Aorta (tissue), 5 donors: ENCODE results near the gene CEACAM1. TPM values are rescaled to one million over a fixed set of nuclear protein-coding genes. Genes with fewer than 3 reads are reported as not detected.
"Not testable (repeated sequence)": the region's sequence is repeated elsewhere in the genome, so short reads cannot be mapped to it uniquely, and the experiment has no call there.

Experiments used
- ATAC-seq: fragments of 200-7000 bp; cut with Tn5 transposase; one replicate; pipeline ENCODE4 v1.9.1; 2022; ENCODE audit warnings: moderate library complexity; ENCODE audit not compliant: low FRiP score
- DNase-seq, 2 donors: peaks; one replicate each; pipeline ENCODE4 v3.0.0-alpha.2; 2020
- H3K27ac ChIP-seq, 2 donors: one replicate each; pipeline ENCODE4 v1.5.1; 2013; ENCODE audit warnings: low read length in 2 of 2, mild to moderate bottlenecking in 2 of 2, moderate library complexity in 2 of 2, control low read depth in 1 of 2, inconsistent platforms in 1 of 2, low read depth in 1 of 2
- H3K27me3 ChIP-seq, 2 donors: one replicate each; pipeline ENCODE4 v1.6.1; 2013; ENCODE audit warnings: control low read depth in 1 of 2, low read length in 1 of 2, mild to moderate bottlenecking in 1 of 2, moderate library complexity in 1 of 2; ENCODE audit not compliant: insufficient read depth in 2 of 2, control insufficient read depth in 1 of 2
- H3K36me3 ChIP-seq, 2 donors: one replicate each; pipeline ENCODE4 v1.6.1; 2013; ENCODE audit warnings: control low read depth in 1 of 2, low read length in 1 of 2, mild to moderate bottlenecking in 1 of 2; ENCODE audit not compliant: insufficient read depth in 2 of 2, control insufficient read depth in 1 of 2
- H3K4me1 ChIP-seq, 2 donors: one replicate each; pipeline ENCODE4 v1.6.1; 2013; ENCODE audit warnings: low read length in 2 of 2, control low read depth in 1 of 2, mild to moderate bottlenecking in 1 of 2, moderate library complexity in 1 of 2; ENCODE audit not compliant: insufficient read depth in 2 of 2, control insufficient read depth in 1 of 2
- H3K4me3 ChIP-seq, 2 donors: one replicate each; pipeline ENCODE4 v1.5.1; 2013; ENCODE audit warnings: low read length in 2 of 2, control low read depth in 1 of 2, mild to moderate bottlenecking in 1 of 2
- H3K9me3 ChIP-seq: one replicate; pipeline ENCODE4 v1.6.1; 2013; ENCODE audit warnings: mild to moderate bottlenecking, low read length; ENCODE audit not compliant: control insufficient read depth
- WGBS, 2 donors: extraction: QIAGEN DNeasy Blood & Tissue Kit; methylation state at CpG; one replicate each; pipeline ENCODE4 v1.1.7; 2013; 5-methylcytosine and 5-hydroxymethylcytosine counted together
- intact Hi-C, 2 donors: fragments of 100-400 bp; cut with DNase I; formaldehyde crosslinking; loops; one replicate each; pipeline versions ENCODE4 v1.14.2 to v1.15.0; 2022
- polyA plus RNA-seq, 2 donors: library from polyadenylated mRNA; stranded (reverse); fragments of 200-250 nt; gene quantifications; one replicate each; pipeline ENCODE4 v1.2.3, GENCODE V29; 2013
- total RNA-seq, 2 donors: library from RNA; stranded (reverse); fragmentation: NEBNext Ultra II Directional; extraction: Animal tissue kit (Norgen Biotek cat#: 25700); gene quantifications; one replicate each; pipeline ENCODE4 v1.2.1, GENCODE V29; 2021
- donor health status: healthy with polysubstance abuse.
- donor health status: Bipolar disorder and iron deficiency.
- donor health status: DM: no; HTN: no; CAD: no.
- donor health status: DM: no; HTN: no; CAD: no.
- donor health status: DM: yes; HTN: yes; CAD: no.

The CEACAM1 gene
- total and polyA plus RNA-seq, 4 donors: 0.79 to 5.6 (median 5.1) TPM

- no peak for DNase-seq
- Histone ChIP-seq H3K4me1 (no peaks in the 10 kb centered on the region), H3K36me3 (no peaks in the 10 kb centered on the region), H3K27me3 (no peaks in the 10 kb centered on the region), H3K9me3 (no peaks in the 10 kb centered on the region), H3K4me3 (no peak overlapping the region), H3K27ac (no peak overlapping the region)
- intact Hi-C loops: no loop called here
- no peak for ATAC-seq
- 65% methylated on average over 3 of the region's 3 CpGs for WGBS, 2 donors
These were observed 32.6 kb downstream of the CEACAM1 start for GRCh38 chr19:42495663-42496062.

GRCh38 chr19:42494321-42494720 lies 34.0 kb downstream of the CEACAM1 start:
- Histone ChIP-seq H3K27me3 (no peaks in the 10 kb centered on the region), H3K36me3 (no peaks in the 10 kb centered on the region), H3K27ac (no peak overlapping the region), H3K4me3 (no peak overlapping the region), H3K4me1 (no peaks in the 10 kb centered on the region), H3K9me3 (no peaks in the 10 kb centered on the region)
- WGBS, 2 donors: 57 to 67% methylated on average over 3 of the region's 3 CpGs
- intact Hi-C loops: no loop called here
- ATAC-seq (no peak), DNase-seq (no peak)

DNA sequence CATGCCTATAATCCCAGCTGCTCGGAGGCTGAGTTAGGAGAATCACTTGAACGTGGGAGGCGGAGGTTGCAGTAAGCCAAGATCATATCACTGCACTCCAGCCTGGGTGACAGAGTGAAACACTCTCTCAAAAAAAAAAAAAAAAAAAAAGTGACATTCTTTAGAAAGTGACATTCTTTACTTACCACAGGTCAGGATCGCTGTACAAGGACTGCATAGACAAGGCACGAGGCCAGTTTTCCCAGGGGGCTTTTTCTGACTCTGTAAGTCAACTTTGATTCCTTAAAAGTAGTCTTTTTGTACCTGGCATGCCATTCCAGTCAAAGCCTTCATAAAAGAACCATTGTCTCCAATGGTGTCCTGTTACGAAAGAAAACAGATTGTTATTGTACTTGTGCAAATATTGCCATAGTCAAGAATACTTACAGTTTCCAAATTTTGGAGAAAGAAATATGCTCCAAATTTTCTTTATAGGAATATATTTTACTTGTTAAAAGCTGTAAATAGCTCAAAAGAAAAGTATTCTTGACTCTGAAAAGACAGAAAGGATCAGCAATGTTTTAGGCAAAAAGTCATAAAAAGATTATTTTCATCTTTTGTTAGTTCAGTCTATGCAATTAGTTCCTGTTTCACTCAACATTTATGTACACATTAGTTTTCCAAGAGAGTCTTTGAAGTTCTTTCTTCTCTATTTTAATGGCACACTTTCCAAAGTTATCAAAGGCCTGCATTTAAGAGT lies 39.3 kb downstream of the CEACAM1 start:
- H3K27ac ChIP-seq: no peak overlapping the region
- H3K36me3 ChIP-seq: no peaks in the 10 kb centered on the region
- no peak for ATAC-seq
- no peaks in the 10 kb centered on the region for H3K9me3 ChIP-seq
- intact Hi-C loops: no loop called here
- WGBS, 2 donors: 51 to 59% methylated on average over 6 of the region's 6 CpGs
- H3K27me3 ChIP-seq: no peaks in the 10 kb centered on the region
- no peak for DNase-seq
- H3K4me3 ChIP-seq: no peak overlapping the region
- H3K4me1 ChIP-seq: no peaks in the 10 kb centered on the region

DNA sequence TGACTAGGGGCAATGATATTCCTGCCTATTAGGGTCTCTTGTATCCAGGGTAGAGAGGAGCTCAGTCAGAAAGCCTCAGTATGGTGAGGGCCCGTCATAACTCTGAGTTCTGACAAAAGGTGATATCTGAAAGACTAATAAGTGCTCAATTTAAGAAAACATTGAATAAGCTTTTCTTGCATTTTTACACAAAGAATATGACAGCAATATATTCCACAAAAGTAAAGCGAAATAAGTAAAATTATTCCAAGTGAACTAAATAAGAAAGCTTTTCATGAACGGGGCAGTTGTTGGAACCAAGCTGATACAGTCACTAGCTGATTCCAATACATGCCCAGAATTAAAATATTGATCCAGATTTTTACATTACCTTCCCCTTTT lies 40.5 kb downstream of the CEACAM1 start:
- Histone ChIP-seq H3K4me1 (no peaks in the 10 kb centered on the region), H3K36me3 (no peaks in the 10 kb centered on the region), H3K9me3 (no peaks in the 10 kb centered on the region), H3K27me3 (no peaks in the 10 kb centered on the region), H3K4me3 (no peak overlapping the region), H3K27ac (no peak overlapping the region)
- no peak for ATAC-seq
- DNase-seq: no peak
- WGBS, 2 donors: 78 to 79% methylated on average over 3 of the region's 3 CpGs
- intact Hi-C loops: no loop called here

DNA sequence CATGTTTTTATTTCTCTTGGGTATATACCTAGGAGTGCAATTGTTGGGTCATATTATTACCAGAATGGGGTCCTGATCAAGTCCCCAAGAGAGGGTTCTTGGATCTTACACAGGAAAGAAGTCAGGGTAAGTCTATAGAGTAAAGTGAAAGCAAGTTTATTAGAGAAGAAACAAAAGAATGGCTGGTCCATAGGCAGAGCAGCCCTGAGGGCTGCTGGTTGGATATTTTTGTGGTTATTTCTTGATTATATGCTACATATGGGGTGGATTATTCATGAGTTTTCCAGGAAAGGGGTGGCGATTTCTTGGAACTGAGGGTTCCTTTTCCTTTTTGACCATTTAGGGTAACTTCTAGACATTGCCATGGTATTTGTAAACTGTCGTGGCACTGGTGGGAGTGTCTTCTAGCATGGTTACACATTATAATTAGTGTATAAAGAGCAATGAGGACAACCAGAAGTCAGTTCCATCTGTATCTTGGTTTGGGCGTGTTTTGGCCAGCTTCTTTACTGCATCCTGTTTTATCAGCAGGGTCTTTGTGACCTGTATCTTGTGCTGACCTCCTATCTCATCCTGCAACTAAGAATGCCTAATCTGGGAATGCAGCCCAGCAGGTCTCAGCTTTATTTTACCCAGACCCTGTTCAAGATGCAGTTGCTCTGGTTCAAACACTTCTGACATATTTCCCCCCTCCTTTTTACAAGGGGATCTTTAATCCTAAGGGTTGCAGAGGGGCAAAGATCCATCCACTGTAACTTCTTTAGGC lies 41.1 kb downstream of the CEACAM1 start:
- 77 to 80% methylated on average over 3 of the region's 3 CpGs for WGBS, 2 donors
- no peak overlapping the region for H3K27ac ChIP-seq

GRCh38 chr19:42485036-42485435 lies 43.2 kb downstream of the CEACAM1 start:
- ATAC-seq: not testable (repeated sequence)
- 68 to 80% methylated on average over 4 of the region's 4 CpGs for WGBS, 2 donors

More for the DNA sequence above, 41.1 kb downstream of the CEACAM1 start:
- Histone ChIP-seq H3K27me3 (no peaks in the 10 kb centered on the region), H3K36me3 (no peaks in the 10 kb centered on the region), H3K4me1 (no peaks in the 10 kb centered on the region), H3K4me3 (no peak overlapping the region), H3K9me3 (no peaks in the 10 kb centered on the region)
- DNase-seq (no peak), ATAC-seq (no peak)
- intact Hi-C loops: no loop called here

GRCh38 chr19:42480335-42481095 lies 47.8 kb downstream of the CEACAM1 start:
- Histone ChIP-seq H3K9me3 (no peaks in the 10 kb centered on the region), H3K4me1 (no peaks in the 10 kb centered on the region), H3K27ac (no peak overlapping the region), H3K27me3 (no peaks in the 10 kb centered on the region), H3K36me3 (no peaks in the 10 kb centered on the region), H3K4me3 (no peak overlapping the region)
- DNase-seq (no peak), ATAC-seq (no peak)
- intact Hi-C loops: no loop called here
- WGBS, 2 donors: 43 to 44% methylated on average over 7 of the region's 7 CpGs

More at GRCh38 chr19:42485036-42485435, 43.2 kb downstream of the CEACAM1 start:
- H3K9me3 ChIP-seq, H3K27me3 ChIP-seq, H3K36me3 ChIP-seq, H3K4me1 ChIP-seq, intact Hi-C loops, DNase-seq, H3K27ac ChIP-seq, H3K4me3 ChIP-seq: not testable (repeated sequence)

DNA sequence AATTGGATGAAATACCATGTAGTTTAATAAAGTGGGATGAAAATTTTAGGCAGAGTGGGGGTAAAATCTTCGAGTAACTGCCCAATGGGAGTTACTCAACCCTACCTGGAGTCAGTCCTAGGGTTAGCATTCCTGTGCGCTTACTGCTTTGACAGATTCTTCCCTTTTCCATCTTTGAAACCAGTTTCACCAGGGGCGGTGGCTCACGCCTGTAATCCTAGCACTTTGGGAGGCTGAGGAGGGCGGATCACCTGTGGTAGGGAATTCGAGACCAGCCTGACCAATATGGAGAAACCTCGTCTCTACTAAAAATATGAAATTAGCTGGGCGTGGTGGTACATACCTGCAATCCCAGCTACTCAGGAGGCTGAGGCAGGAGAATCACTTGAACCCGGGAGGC lies 48.5 kb downstream of the CEACAM1 start:
- Histone ChIP-seq H3K9me3 (no peaks in the 10 kb centered on the region), H3K27ac (no peak overlapping the region), H3K4me3 (no peak overlapping the region), H3K27me3 (no peaks in the 10 kb centered on the region), H3K4me1 (no peaks in the 10 kb centered on the region), H3K36me3 (no peaks in the 10 kb centered on the region)
- DNase-seq (no peak), ATAC-seq (no peak)
- intact Hi-C loops: no loop called here
- 87 to 92% methylated on average over 9 of the region's 9 CpGs for WGBS, 2 donors
